Kidney (tissue), 22 donors: ENCODE results near the gene CCDC196. TPM values are rescaled to one million over a fixed set of nuclear protein-coding genes. Genes with fewer than 3 reads are reported as not detected.

Experiments
- DNase-seq, 5 donors: peaks; one replicate each; pipeline ENCODE4 v3.0.0-alpha.2; 2013 to 2020
- FAIRE-seq: peaks from 2 replicates; lab custom pipeline; 2012; peaks lifted over from hg19 to GRCh38; lab: Jason Lieb, UNC
- H3K27ac ChIP-seq, 2 donors: one replicate each; pipeline ENCODE4 v1.7.0; 2013; ENCODE audit warnings: low read depth in 2 of 2, low read length in 2 of 2, inconsistent platforms in 1 of 2
- H3K27me3 ChIP-seq: one replicate; pipeline ENCODE4 v1.7.1; 2013; ENCODE audit warnings: low read length, inconsistent platforms; ENCODE audit not compliant: control insufficient read depth, insufficient read depth
- H3K36me3 ChIP-seq, 3 donors: one replicate each; pipeline versions ENCODE4 v1.7.0 to v1.7.1; 2013; ENCODE audit warnings: low read length in 3 of 3, control low read depth in 1 of 3, inconsistent platforms in 1 of 3; ENCODE audit not compliant: insufficient read depth in 3 of 3, control insufficient read depth in 2 of 3
- H3K4me1 ChIP-seq, 3 donors: one replicate each; pipeline versions ENCODE4 v1.7.0 to v1.7.1; 2013; ENCODE audit warnings: low read length in 3 of 3, inconsistent platforms in 1 of 3, low read depth in 1 of 3; ENCODE audit not compliant: control insufficient read depth in 2 of 3, insufficient read depth in 2 of 3
- H3K4me3 ChIP-seq, 3 donors: one replicate each; pipeline versions ENCODE4 v1.7.0 to v1.8.1; 2013; ENCODE audit warnings: low read length in 3 of 3, control low read depth in 1 of 3, inconsistent platforms in 1 of 3
- H3K9ac ChIP-seq, 3 donors: one replicate each; pipeline versions ENCODE4 v1.7.0 to v1.7.1; 2013; ENCODE audit warnings: low read length in 3 of 3, control low read depth in 1 of 3, inconsistent platforms in 1 of 3
- H3K9me3 ChIP-seq, 3 donors: one replicate each; pipeline versions ENCODE4 v1.7.0 to v1.7.1; 2013; ENCODE audit warnings: low read length in 3 of 3, control low read depth in 1 of 3, inconsistent platforms in 1 of 3; ENCODE audit not compliant: control insufficient read depth in 2 of 3, insufficient read depth in 1 of 3
- CTCF ChIP-seq: IDR thresholded peaks from 3 replicates; pipeline ENCODE4 v1.5.1; 2012; ENCODE audit warnings: mild to moderate bottlenecking, moderate library complexity, borderline replicate concordance; ENCODE audit not compliant: insufficient read depth; ENCODE audit errors: extremely low read depth
- intact Hi-C: fragments of 100-400 bp; cut with DNase I; formaldehyde crosslinking; loops from one replicate; pipeline ENCODE4 v1.11.1; 2022
- long read RNA-seq, 10 donors: library from polyadenylated mRNA in 1 of 10; unstranded in 1 of 10; transcript quantifications; one replicate each; pipeline ENCODE4 v2.0.0 and lab custom pipeline, GENCODE V29; 2021 to 2026
- polyA plus RNA-seq: library from polyadenylated mRNA; stranded (reverse); fragments of 350-450 nt; fragmentation: Illumina TruSeq; extraction: RNeasy Lipid Tissue Mini Kit (QIAGEN cat#74804); gene quantifications from one replicate; pipeline ENCODE4 v1.2.3, GENCODE V29; 2014; ENCODE audit warnings: low read depth, low replicate concordance; ENCODE audit not compliant: insufficient read depth
- total RNA-seq: library from RNA; stranded (reverse); fragmentation: NEBNext Ultra II Directional; extraction: Animal tissue kit (Norgen Biotek cat#: 25700); gene quantifications from one replicate; pipeline ENCODE4 v1.2.1, GENCODE V29; 2021
- donor health status: control.
- donor health status: control.
- donor health status: control.
- donor health status: control.
- donor health status: control.
- donor health status: DM: yes; HTN: yes; CAD: no.
- donor health status: Normal renal cell carcinoma (clear cell type).

Gene CCDC196
- total RNA-seq (not detected), polyA plus RNA-seq (not detected)
- long read RNA-seq, donor 1: 0 reads
- long read RNA-seq, donor 2, partial matches to known transcripts: 0 of 1 reads
- long read RNA-seq, donor 2, other reads (novel, unspliced or antisense): 0 of 1 reads
- long read RNA-seq, donor 3: 0 reads
- long read RNA-seq, donor 4: 0 reads
- long read RNA-seq, donor 5: 0 reads
- long read RNA-seq, donor 6: 0 reads
- long read RNA-seq, donor 7, partial matches to known transcripts: 0 of 1 reads
- long read RNA-seq, donor 7, other reads (novel, unspliced or antisense): 1 of 1 reads
- long read RNA-seq, donor 8: 0 reads
- long read RNA-seq, donor 9: 0 reads
- long read RNA-seq, donor 10: 0 reads

- intact Hi-C loops: no loop called here
These were observed at the start of gene CCDC196 for GRCh38 chr14:66485910-66486421. CCDC196 (plus strand) TSS chr14:66486371; CDS start chr14:66486503, 132 bp downstream.

GRCh38 chr14:66440801-66441200, 45.4 kb upstream of the CCDC196 start:
- DNase-seq (no peak), FAIRE-seq (no peak)
- no peak overlapping the region for H3K4me3 ChIP-seq
- no peak overlapping the region for H3K9ac ChIP-seq
- H3K36me3 ChIP-seq: no peaks in the 10 kb centered on the region
- TF ChIP-seq CTCF: no peak
- H3K27ac ChIP-seq: no peak overlapping the region
- H3K9me3 ChIP-seq: peaks cover 0 to 5% (median 0%) of the 10 kb centered on the region in 3 donors
- intact Hi-C loops: no loop called here
- H3K27me3 ChIP-seq: no peaks in the 10 kb centered on the region
- peaks cover 0 to 8% (median 2%) of the 10 kb centered on the region in 3 donors for H3K4me1 ChIP-seq

More at GRCh38 chr14:66485910-66486421, at the start of gene CCDC196:
- peaks cover 0 to 2% (median 0%) of the 10 kb centered on the region in 3 donors for H3K4me1 ChIP-seq
- H3K4me3 ChIP-seq: no peak within 1 kb of the TSS
- DNase-seq: no peak
- no peaks in the 10 kb centered on the region for H3K36me3 ChIP-seq
- no peak for FAIRE-seq
- no peak within 1 kb of the TSS for H3K27ac ChIP-seq
- no peak within 1 kb of the TSS for H3K9ac ChIP-seq
- H3K27me3 ChIP-seq: no peaks in the 10 kb centered on the region
- no peaks in the 10 kb centered on the region for H3K9me3 ChIP-seq
- no peak for TF ChIP-seq CTCF

DNA sequence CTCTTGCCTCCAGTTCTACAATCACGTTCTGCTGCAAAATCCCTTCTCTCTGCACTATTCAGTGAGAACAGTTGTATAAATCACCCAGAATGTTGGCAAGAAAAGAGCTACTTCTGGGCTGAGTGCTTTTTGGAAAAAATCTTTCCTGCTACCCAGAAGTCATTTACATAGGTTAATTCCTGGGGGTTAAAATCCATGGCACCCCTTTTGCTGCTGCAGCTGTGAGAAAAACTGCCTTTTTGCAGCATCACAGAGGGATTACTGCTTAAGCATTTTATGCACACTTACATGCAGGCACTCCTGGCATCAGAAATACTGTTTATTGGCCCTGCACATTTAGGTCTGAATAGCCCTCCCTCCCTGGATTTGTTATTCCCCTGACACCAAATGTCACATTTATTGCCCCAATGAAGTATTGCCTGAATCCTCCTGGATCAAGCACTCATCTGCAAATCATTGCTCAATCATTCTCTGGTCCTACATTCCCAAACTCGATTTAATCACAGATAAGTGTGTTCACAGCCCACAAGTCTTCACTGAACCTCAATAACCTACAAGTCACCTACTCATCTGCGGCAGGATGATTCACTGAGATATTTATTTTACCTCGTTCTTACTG, 43.1 kb upstream of the CCDC196 start:
- no peak for FAIRE-seq
- intact Hi-C loops: no loop called here
- no peaks in the 10 kb centered on the region for H3K36me3 ChIP-seq
- no peak for TF ChIP-seq CTCF
- no peaks in the 10 kb centered on the region for H3K27me3 ChIP-seq
- no peaks in the 10 kb centered on the region for H3K9me3 ChIP-seq
- H3K4me1 ChIP-seq: peaks cover 0 to 8% (median 2%) of the 10 kb centered on the region in 3 donors
- no peak overlapping the region for H3K9ac ChIP-seq
- no peak overlapping the region for H3K4me3 ChIP-seq
- peak in 2 of 5 donors; percentile 19 to 22 for DNase-seq
- no peak overlapping the region for H3K27ac ChIP-seq
